ENCODE measurements around the gene DHRS3.

- no peak for TF ChIP-seq CTCF (IDR thresholded peaks at IDR 0.05; ENCODE audit: insufficient read depth, low read length, poor library complexity, severe bottlenecking)
- TF ChIP-seq EZH2phosphoT487 (conservative IDR thresholded peaks at IDR 0.05; ENCODE audit: low read length): no peak
Observed at GRCh38 chr1:12622506-12622905, 4.5 kb upstream of the DHRS3 start.
